Measurements from ENCODE around the gene E2F1.

Gene E2F1

DNA sequence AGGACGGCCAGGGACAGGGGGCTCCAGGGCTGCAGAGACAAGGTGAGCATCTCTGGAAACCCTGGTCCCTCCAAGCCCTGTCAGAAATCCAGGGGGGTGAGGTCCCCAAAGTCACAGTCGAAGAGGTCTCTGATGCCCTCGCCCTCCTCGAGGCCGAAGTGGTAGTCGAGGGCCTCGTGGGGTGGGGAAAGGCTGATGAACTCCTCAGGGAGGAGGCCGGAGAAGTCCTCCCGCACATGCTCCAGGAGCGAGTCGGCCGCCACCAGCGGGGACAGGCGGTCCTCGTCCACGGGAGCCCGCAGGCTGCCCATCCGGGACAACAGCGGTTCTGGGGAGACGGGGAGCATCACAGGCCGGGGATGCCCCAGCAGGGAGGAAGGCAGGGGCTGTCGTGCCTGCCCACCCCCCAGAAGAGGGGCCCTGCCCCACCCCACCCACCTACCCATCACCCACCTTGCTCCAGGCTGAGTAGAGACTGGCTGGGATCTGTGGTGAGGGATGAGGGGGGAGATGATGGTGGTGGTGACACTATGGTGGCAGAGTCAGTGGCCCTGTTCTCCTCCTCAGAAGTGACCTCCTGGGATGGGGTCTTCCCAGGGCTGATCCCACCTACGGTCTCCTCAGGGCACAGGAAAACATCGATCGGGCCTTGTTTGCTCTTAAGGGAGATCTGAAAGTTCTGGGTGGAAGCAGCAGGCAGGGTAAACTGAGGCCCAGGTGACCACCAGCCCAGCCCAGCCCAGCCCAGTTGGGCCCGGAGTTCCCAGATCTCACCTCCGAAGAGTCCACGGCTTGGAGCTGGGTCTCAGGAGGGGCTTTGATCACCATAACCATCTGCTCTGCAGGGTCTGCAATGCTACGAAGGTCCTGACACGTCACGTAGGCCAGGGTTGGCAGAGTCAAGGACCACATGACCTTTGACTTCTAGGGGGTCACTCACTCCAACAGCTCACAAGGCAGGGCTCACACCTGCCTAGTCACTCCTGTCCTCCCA, 9.2 kb downstream of the E2F1 start:
- no peak overlapping the region for H2AFZ ChIP-seq (ENCODE audit: low read depth, low read length)
- H3K36me3 ChIP-seq (ENCODE audit: insufficient read depth, low read length): peaks cover 37% of the 10 kb centered on the region
- H3K9me3 ChIP-seq (ENCODE audit: low read length): no peaks in the 10 kb centered on the region
- H3K4me1 ChIP-seq (ENCODE audit: insufficient read depth, low read length): peaks cover 32% of the 10 kb centered on the region
- no peak overlapping the region for H3K4me3 ChIP-seq (ENCODE audit: low read length)
- H3K27me3 ChIP-seq (ENCODE audit: insufficient read depth, low read length): no peaks in the 10 kb centered on the region

DNA sequence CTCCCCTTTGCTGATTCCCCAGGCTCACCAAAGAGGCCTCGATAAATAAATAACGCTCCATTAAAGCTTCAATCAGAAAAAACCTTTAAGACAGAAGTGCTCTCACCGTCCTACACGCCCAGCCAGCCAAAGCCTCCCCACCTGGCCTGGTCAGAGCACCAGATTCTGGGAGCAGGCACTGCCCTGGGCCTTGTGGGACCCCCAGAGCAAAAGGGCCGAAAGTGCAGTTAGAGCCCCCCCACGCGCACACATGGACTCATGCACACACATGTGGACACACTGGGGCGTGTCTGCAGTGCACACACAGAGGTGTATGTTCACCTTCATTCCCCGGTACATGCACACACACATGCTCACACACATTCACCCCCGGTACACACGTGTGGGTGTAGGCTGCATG, 10.1 kb downstream of the E2F1 start:
- H3K4me3 ChIP-seq (ENCODE audit: low read length): no peak overlapping the region
- peaks cover 37% of the 10 kb centered on the region for H3K36me3 ChIP-seq (ENCODE audit: insufficient read depth, low read length)

DNA sequence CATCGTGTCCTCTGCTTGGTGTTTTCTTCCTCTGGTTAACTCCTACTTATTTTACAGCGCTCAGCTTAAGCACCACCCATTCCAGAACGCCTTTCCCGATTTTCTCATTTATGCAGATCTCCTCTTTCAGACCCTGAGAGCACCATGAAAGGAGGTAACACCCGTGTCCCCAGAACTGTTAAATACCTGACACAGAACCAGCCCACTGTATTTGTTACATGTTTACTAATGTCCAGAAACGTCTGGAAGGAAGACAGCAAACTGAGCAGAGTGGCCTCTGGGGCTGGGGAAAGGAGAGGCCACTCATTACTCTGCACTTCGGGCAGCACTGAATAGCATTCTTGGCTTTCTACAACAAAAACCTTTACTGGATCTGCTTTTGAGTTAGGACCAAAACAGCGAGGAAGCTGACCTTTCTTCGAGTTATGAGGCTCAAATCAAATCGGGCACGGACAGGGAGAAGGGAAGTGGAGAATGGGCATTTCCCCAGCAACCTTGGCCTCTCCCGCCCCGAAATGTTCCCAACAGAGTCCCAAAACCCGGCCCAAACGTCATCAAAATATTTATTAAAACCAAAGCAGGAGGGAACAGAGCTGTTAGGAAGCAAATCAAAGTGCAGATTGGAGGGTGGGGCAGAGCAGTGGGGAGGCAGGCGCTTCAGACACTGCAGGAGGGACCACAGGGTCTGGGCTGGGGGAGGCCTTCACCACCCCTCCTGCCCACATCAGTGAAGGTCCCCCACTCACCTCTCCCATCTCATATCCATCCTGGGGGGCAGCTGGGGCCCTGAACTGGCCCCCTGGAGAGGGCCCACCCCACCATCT, 10.8 kb downstream of the E2F1 start:
- Histone ChIP-seq H3K36me3 (ENCODE audit: insufficient read depth, low read length) (peaks cover 36% of the 10 kb centered on the region), H2AFZ (ENCODE audit: low read depth, low read length) (peak overlapping the region; percentile 66), H3K4me3 (ENCODE audit: low read length) (no peak overlapping the region)

More for the DNA sequence above, 10.1 kb downstream of the E2F1 start:
- peaks cover 32% of the 10 kb centered on the region for H3K4me1 ChIP-seq (ENCODE audit: insufficient read depth, low read length)
- no peak overlapping the region for H2AFZ ChIP-seq (ENCODE audit: low read depth, low read length)
- no peaks in the 10 kb centered on the region for H3K9me3 ChIP-seq (ENCODE audit: low read length)
- H3K27me3 ChIP-seq (ENCODE audit: insufficient read depth, low read length): no peaks in the 10 kb centered on the region

DNA sequence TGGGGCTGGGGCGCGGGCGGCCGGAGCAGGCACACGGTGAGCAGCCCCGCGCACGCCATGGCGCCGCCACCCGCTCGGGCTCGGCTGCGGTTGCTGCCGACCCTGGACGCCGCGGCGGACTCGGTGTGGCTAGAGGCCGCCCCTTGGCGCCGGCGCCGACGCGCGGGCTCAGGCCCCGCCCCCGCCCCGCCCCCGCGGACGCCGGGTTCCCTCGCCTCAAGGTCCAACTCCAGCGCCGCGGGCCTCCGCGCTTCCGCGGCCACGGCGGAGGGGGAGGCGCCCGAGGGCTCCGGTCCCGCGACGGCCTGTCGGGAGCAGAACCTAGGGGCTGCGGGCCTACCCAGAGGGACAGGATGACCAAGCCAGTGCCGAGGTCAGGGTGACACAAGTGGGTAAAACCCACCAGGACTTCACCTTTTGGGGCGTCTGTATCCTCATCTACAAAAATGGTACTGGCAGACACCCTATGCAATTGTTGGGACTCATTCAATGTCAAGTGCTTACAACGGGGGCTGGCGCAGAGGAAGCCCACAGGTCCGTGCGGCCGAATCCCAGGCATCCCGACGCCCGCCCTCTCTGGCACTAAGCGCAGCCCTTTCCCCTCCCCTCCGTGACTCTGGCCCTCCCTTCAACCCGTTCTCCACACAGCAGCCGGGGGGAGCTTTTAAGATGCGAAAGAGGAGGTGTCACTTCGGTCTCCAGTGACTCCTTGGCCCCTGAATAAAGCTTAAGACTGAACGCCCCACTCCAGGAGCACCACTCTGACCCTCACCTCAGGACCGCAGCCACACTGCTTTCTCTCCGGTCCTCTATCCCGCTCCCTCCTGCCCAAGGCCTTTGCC, 11.7 kb downstream of the E2F1 start, which contains the start of gene NECAB3:
NECAB3 (minus strand) TSS at position 135 of the 842 bp plus-strand sequence; CDS start at position 59, 76 bp downstream.
- H3K27me3 ChIP-seq (ENCODE audit: insufficient read depth, low read length): no peaks in the 10 kb centered on the region
- peaks cover 32% of the 10 kb centered on the region for H3K4me1 ChIP-seq (ENCODE audit: insufficient read depth, low read length)
- H3K9me3 ChIP-seq (ENCODE audit: low read length): no peaks in the 10 kb centered on the region
- H3K4me3 ChIP-seq (ENCODE audit: low read length): peak within 1 kb of the TSS; percentile 73
- H3K36me3 ChIP-seq (ENCODE audit: insufficient read depth, low read length): peaks cover 35% of the 10 kb centered on the region
- H2AFZ ChIP-seq (ENCODE audit: low read depth, low read length): peak within 1 kb of the TSS; percentile 66

More for the DNA sequence above, 10.8 kb downstream of the E2F1 start:
- H3K4me1 ChIP-seq (ENCODE audit: insufficient read depth, low read length): peaks cover 32% of the 10 kb centered on the region
- no peaks in the 10 kb centered on the region for H3K9me3 ChIP-seq (ENCODE audit: low read length)
- H3K27me3 ChIP-seq (ENCODE audit: insufficient read depth, low read length): no peaks in the 10 kb centered on the region

DNA sequence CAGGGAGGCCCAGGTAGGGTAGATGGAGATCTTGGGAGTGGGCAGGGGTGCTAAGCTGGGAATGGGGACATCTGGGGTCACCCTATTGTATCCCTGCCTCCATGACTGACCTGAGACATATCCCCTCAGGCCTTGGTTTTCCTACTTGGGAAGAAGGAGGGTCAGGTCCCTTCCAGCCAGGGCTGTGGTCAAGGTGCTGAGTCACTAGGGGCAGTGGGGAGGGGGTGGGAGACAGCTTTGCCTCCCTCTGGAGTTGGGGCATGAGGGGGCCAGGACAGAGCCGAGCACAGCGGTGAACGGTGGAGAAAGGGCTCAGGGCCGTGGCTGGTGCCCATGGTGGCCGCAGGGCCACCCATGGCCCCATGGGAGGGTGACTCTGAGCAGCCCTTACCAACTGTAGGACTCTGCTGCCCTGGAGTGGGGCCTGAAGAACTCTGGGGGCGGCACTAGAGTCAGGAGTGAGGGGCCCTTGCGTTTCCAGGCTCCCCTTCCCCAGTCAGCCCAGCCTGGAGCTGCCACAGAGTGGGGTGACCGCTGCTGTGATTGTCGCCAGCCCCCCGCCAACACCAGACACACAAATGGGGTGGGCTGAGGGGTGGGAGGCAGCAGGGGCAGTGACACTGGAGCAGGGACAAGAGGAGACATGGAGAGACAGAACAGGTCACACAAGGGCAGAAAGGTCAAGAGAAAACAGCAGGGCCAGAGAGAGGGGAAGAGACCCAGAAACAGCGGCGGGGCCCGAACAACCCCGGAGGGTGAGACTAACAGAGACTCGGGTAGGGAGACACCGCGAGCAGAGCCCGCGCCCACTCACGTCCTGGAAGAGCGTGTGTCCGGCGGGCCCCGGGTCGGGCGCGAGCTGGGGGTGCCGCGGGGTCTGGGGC, 12.5 kb downstream of the E2F1 start:
- Histone ChIP-seq H3K36me3 (ENCODE audit: insufficient read depth, low read length) (peaks cover 33% of the 10 kb centered on the region), H3K27me3 (ENCODE audit: insufficient read depth, low read length) (no peaks in the 10 kb centered on the region), H3K4me1 (ENCODE audit: insufficient read depth, low read length) (peaks cover 32% of the 10 kb centered on the region), H2AFZ (ENCODE audit: low read depth, low read length) (peak overlapping the region; percentile 30), H3K9me3 (ENCODE audit: low read length) (no peaks in the 10 kb centered on the region), H3K4me3 (ENCODE audit: low read length) (peak overlapping the region; percentile 73)

DNA sequence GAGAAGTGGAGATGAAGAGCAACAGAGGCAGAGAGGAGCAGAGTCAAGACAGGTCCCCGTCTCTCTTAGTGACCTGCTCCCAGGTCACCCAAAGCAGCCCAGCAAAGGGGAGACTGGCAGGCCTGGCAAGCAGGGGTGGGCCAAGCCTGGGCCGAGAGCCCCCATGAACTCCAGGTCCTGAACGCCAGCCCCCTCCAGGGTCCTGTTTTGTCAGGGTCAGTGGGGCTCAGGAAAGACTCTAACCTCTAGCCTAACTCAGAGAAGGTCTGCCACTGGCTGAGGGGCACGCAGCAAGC, 13.1 kb downstream of the E2F1 start:
- Histone ChIP-seq H3K9me3 (ENCODE audit: low read length) (no peaks in the 10 kb centered on the region), H2AFZ (ENCODE audit: low read depth, low read length) (no peak overlapping the region), H3K4me1 (ENCODE audit: insufficient read depth, low read length) (peaks cover 32% of the 10 kb centered on the region), H3K27me3 (ENCODE audit: insufficient read depth, low read length) (no peaks in the 10 kb centered on the region), H3K36me3 (ENCODE audit: insufficient read depth, low read length) (peaks cover 31% of the 10 kb centered on the region), H3K4me3 (ENCODE audit: low read length) (peak overlapping the region; percentile 73)

DNA sequence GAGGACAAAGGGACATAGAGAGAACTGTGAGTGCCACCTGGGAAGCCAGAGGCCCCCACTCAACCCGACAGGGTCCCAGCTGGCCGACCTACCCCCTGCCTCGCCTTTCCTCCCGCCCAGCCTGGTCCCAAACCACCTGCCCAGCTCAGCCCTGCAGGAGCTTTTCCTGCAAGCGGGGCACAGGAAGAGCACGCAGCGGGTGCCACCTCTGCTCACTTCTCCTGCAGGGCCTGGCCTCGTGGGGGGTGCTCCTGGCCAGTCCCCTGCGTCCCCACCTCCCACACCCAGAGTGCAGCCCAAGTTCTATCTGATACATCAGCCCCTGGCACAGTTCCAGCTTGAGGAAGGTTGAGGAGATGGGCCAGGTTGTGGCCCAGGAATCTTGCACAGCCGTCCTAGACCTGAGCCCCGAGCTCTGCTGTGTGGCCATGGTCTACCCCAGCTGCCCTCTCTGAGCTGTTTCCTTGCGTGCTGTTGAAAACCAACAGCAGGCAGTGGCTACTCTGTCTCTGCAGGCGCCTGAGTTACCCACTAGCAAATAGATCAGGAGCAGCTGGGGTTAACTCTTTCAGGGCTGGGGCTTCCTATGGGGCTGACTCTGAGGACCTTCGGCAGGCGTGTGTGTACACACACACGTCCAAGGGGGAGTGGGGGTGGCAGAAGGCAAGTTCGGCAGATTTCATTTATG, 13.6 kb downstream of the E2F1 start:
- H3K4me1 ChIP-seq (ENCODE audit: insufficient read depth, low read length): peaks cover 32% of the 10 kb centered on the region
- no peaks in the 10 kb centered on the region for H3K27me3 ChIP-seq (ENCODE audit: insufficient read depth, low read length)
- H3K36me3 ChIP-seq (ENCODE audit: insufficient read depth, low read length): peaks cover 28% of the 10 kb centered on the region
- no peaks in the 10 kb centered on the region for H3K9me3 ChIP-seq (ENCODE audit: low read length)
- no peak overlapping the region for H3K4me3 ChIP-seq (ENCODE audit: low read length)
- no peak overlapping the region for H2AFZ ChIP-seq (ENCODE audit: low read depth, low read length)

DNA sequence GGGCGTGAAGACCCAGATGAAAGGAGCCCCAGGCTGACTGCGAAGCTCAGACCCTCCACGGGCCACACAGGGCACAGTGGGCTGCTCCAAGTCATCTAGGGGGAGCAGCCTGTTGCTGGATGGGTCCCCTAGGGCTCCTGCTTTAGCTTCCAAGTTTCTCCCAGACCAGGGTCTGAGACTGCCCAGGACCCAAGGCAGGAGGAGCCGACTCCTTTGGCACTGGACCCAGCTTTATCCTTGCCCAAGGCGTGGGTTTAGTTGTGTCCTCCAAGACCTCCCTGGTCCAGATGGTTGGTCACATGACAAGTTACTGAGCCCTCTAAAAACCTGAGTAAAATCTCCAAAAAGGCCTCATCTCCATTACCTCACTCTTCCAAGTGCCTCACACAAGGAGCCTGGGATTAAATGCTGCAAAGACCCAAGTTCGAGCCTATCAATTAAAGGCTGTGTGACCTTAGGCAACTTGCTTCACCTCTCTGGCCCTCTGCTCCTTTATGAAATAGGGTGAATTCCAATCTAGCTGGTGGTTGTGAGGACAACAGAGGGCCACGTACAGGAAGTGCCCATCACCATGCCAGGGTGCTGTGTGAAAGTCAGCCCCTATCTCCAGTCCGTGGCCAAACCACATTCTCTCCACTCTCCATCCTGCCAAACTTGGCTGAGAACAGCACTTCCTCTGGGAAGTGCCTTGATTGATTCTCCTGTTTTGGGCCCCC, 14.5 kb downstream of the E2F1 start:
- H3K36me3 ChIP-seq (ENCODE audit: insufficient read depth, low read length): peaks cover 21% of the 10 kb centered on the region
- no peaks in the 10 kb centered on the region for H3K27me3 ChIP-seq (ENCODE audit: insufficient read depth, low read length)
- peaks cover 32% of the 10 kb centered on the region for H3K4me1 ChIP-seq (ENCODE audit: insufficient read depth, low read length)
- no peak overlapping the region for H2AFZ ChIP-seq (ENCODE audit: low read depth, low read length)
- H3K9me3 ChIP-seq (ENCODE audit: low read length): no peaks in the 10 kb centered on the region
- H3K4me3 ChIP-seq (ENCODE audit: low read length): no peak overlapping the region

DNA sequence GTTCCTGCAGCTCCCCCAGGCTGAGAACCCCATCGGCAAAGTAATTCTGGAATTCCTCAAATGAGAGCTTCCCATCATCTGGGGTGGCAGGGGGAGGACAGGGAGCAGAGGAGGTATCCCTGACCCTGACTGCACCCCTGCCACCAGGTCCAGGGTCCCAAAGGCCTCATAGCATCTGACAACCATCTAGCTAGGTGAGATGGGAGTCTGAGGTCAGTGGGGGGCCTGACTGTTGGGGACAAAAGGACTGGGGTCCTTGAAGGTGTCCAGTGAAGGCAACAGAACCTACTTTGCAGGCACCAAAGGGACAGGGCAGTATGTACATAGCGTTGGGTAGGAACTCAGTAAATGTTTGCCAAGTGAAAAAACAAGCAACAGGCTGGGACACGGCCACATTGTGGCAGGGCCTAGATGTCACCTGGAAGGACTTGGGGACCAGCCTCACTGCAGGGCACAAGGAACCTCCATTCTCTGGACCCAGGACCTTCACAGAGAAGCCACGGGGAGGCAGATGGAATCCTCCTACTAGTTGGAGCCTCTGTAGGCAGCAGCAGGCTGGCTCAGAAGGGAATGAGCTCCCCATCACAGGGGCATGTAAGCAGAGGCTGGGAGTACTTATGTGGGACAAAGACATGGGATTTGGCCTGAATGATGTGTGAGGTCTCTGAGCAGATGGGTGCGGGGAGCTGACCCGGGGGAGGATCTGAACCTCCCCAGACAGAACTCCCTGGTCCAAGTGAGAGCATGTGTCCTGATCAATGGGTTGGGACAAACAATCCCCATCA, 15.3 kb downstream of the E2F1 start:
- H3K4me3 ChIP-seq (ENCODE audit: low read length): no peak overlapping the region
- no peak overlapping the region for H2AFZ ChIP-seq (ENCODE audit: low read depth, low read length)
- peaks cover 24% of the 10 kb centered on the region for H3K4me1 ChIP-seq (ENCODE audit: insufficient read depth, low read length)
- H3K36me3 ChIP-seq (ENCODE audit: insufficient read depth, low read length): peaks cover 15% of the 10 kb centered on the region
- no peaks in the 10 kb centered on the region for H3K27me3 ChIP-seq (ENCODE audit: insufficient read depth, low read length)
- H3K9me3 ChIP-seq (ENCODE audit: low read length): no peaks in the 10 kb centered on the region

DNA sequence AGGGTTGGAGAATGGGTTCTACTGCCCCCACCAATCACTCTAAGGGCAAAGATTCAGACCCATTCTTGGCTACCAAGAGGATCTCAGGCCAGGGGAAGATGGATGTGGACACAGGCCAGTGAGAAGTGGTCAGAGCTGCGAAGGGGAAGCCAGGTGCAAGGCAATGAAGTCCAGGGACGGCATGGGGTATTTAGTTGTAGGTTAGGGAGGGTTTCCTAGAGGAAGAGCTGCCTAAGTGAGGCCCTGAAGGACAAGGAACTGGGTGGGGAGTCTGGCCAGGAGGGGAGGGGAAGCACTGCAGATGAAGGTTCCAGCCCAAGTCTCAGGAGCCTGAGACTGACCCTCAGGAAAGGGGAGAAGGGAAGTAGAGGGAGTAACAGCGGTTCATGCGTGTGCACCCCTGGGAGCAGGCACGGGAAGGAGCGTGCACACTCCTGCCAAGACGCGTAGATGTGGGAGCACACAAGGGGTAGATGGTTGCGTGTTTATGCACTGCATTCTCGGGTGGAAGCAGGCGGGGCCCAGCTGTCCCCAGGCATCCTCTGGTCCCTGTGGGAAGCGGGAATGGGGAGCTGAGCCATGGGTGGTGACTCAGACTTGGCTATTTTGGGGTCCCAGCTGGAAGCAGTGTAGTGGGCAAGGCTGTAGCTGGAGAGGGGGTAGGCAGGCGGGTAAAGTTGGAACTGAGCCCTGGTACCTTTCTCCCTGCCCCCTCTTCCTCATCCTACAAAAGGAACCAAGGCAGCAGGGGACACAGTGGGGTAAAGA, 16.1 kb downstream of the E2F1 start:
- Histone ChIP-seq H3K4me1 (ENCODE audit: insufficient read depth, low read length) (peaks cover 16% of the 10 kb centered on the region), H3K27me3 (ENCODE audit: insufficient read depth, low read length) (no peaks in the 10 kb centered on the region)

More for the DNA sequence above, 16.1 kb downstream of the E2F1 start:
- H3K36me3 ChIP-seq (ENCODE audit: insufficient read depth, low read length): peaks cover 15% of the 10 kb centered on the region
- H3K9me3 ChIP-seq (ENCODE audit: low read length): no peaks in the 10 kb centered on the region
- H2AFZ ChIP-seq (ENCODE audit: low read depth, low read length): no peak overlapping the region
- H3K4me3 ChIP-seq (ENCODE audit: low read length): no peak overlapping the region
